Astrocyte (in vitro differentiated cells and primary cell): ENCODE measurements around the gene SULF2. TPM values are rescaled to one million over a fixed set of nuclear protein-coding genes. Genes with fewer than 3 reads are reported as not detected.

ENCODE experiments used
- DNase-seq: peaks from one replicate; pipeline ENCODE4 v3.0.0-alpha.2; 2010; ENCODE audit warnings: low read depth
- FAIRE-seq: peaks from 2 replicates; lab custom pipeline; 2011; peaks lifted over from hg19 to GRCh38; lab: Jason Lieb, UNC
- H2AFZ ChIP-seq: 2 replicates; pipeline ENCODE4 v1.6.0; 2012; ENCODE audit warnings: low read depth, low read length, inconsistent platforms
- H3K27ac ChIP-seq: 2 replicates; pipeline ENCODE4 v1.5.1; 2011; ENCODE audit warnings: low read depth, low read length, inconsistent platforms
- H3K27me3 ChIP-seq: 2 replicates; pipeline ENCODE4 v1.6.0; 2011; ENCODE audit warnings: low read length, inconsistent platforms; ENCODE audit not compliant: insufficient read depth
- H3K36me3 ChIP-seq: 2 replicates; pipeline ENCODE4 v1.5.1; 2011; ENCODE audit warnings: low read length, inconsistent platforms; ENCODE audit not compliant: insufficient read depth
- H3K4me1 ChIP-seq: 2 replicates; pipeline ENCODE4 v1.5.1; 2011; ENCODE audit warnings: low read length, inconsistent platforms; ENCODE audit not compliant: insufficient read depth
- H3K4me2 ChIP-seq: 2 replicates; pipeline ENCODE4 v1.6.0; 2012; ENCODE audit warnings: low read length, inconsistent platforms
- H3K4me3 ChIP-seq: 2 replicates; pipeline ENCODE4 v1.5.1; 2011; ENCODE audit warnings: low read depth, mild to moderate bottlenecking, low read length, inconsistent platforms; ENCODE audit not compliant: insufficient read depth
- H3K79me2 ChIP-seq: 2 replicates; pipeline ENCODE4 v1.6.0; 2012; ENCODE audit warnings: mild to moderate bottlenecking, low read length, inconsistent platforms; ENCODE audit not compliant: insufficient read depth
- H3K9ac ChIP-seq: 2 replicates; pipeline ENCODE4 v1.6.0; 2012; ENCODE audit warnings: mild to moderate bottlenecking, low read length, inconsistent platforms
- H3K9me3 ChIP-seq: 2 replicates; pipeline ENCODE4 v1.5.1; 2012; ENCODE audit warnings: low read depth, mild to moderate bottlenecking, low read length, inconsistent platforms; ENCODE audit not compliant: insufficient read depth
- H4K20me1 ChIP-seq: 2 replicates; pipeline ENCODE4 v1.6.0; 2012; ENCODE audit warnings: low read length, inconsistent platforms; ENCODE audit not compliant: insufficient read depth
- H3K27ac Mint-ChIP-seq: one replicate; pipeline ENCODE4 v1.8.0; 2021; ENCODE audit warnings: mild to moderate bottlenecking, mixed read lengths; ENCODE audit not compliant: unreplicated experiment
- H3K27me3 Mint-ChIP-seq: one replicate; pipeline ENCODE4 v1.8.0; 2021; ENCODE audit warnings: low read depth, mixed read lengths; ENCODE audit not compliant: unreplicated experiment
- H3K36me3 Mint-ChIP-seq: one replicate; pipeline ENCODE4 v1.8.0; 2021; ENCODE audit warnings: low read depth, mixed read lengths; ENCODE audit not compliant: unreplicated experiment
- H3K4me1 Mint-ChIP-seq: one replicate; pipeline ENCODE4 v1.8.0; 2021; ENCODE audit warnings: low read depth, mixed read lengths; ENCODE audit not compliant: unreplicated experiment
- H3K4me3 Mint-ChIP-seq: one replicate; pipeline ENCODE4 v1.8.0; 2021; ENCODE audit warnings: mild to moderate bottlenecking, moderate library complexity, mixed read lengths; ENCODE audit not compliant: unreplicated experiment
- H3K9me3 Mint-ChIP-seq: one replicate; pipeline ENCODE4 v1.8.0; 2021; ENCODE audit warnings: mild to moderate bottlenecking, mixed read lengths; ENCODE audit not compliant: unreplicated experiment
- CTCF ChIP-seq: IDR thresholded peaks from 2 replicates; pipeline ENCODE4 v1.5.1; 2011; ENCODE audit warnings: low read depth, mild to moderate bottlenecking, inconsistent platforms, low read length, moderate library complexity; ENCODE audit not compliant: insufficient read depth
- EZH2 ChIP-seq: IDR thresholded peaks from 2 replicates; pipeline ENCODE4 v1.6.1; 2012; ENCODE audit warnings: mild to moderate bottlenecking, low read length, inconsistent platforms; ENCODE audit not compliant: insufficient read depth
- total RNA-seq: library from RNA; stranded (reverse); gene quantifications from 2 replicates; pipeline ENCODE4 v1.2.1, GENCODE V29; 2021

The SULF2 gene
- total RNA-seq, 1 donor from 2014 or later, result 139 TPM

- H4K20me1 ChIP-seq, result peaks cover 28% of the 10 kb centered on the region
- peaks cover 3% of the 10 kb centered on the region for H3K27me3 Mint-ChIP-seq
Measured at GRCh38 chr20:47751449-47751848, 33.8 kb downstream of the SULF2 start.

GRCh38 chr20:47749339-47749738, 35.9 kb downstream of the SULF2 start:
- FAIRE-seq (no peak), DNase-seq (peak; percentile 89)
- Histone ChIP-seq H3K27me3 (no peaks in the 10 kb centered on the region), H4K20me1 (peaks cover 35% of the 10 kb centered on the region), H3K4me2 (no peak overlapping the region), H3K79me2 (no peaks in the 10 kb centered on the region), H3K9ac (no peak overlapping the region), H3K4me1 (no peaks in the 10 kb centered on the region), H2AFZ (no peak overlapping the region), H3K36me3 (no peaks in the 10 kb centered on the region), H3K9me3 (no peaks in the 10 kb centered on the region), H3K4me3 (no peak overlapping the region), H3K27ac (no peak overlapping the region)
- Mint-ChIP-seq H3K9me3 (no peaks in the 10 kb centered on the region), H3K4me1 (no peaks in the 10 kb centered on the region), H3K27me3 (peaks cover 3% of the 10 kb centered on the region), H3K27ac (no peak overlapping the region), H3K36me3 (peaks cover 29% of the 10 kb centered on the region), H3K4me3 (no peak overlapping the region)
- TF ChIP-seq EZH2 (no peak), CTCF (no peak)

More at GRCh38 chr20:47751449-47751848, 33.8 kb downstream of the SULF2 start:
- TF ChIP-seq EZH2, result no peak
- TF ChIP-seq CTCF, result no peak
- H3K36me3 Mint-ChIP-seq, result peaks cover 41% of the 10 kb centered on the region
- H3K27ac ChIP-seq, result no peak overlapping the region
- no peak overlapping the region for H3K4me2 ChIP-seq
- no peaks in the 10 kb centered on the region for H3K9me3 ChIP-seq
- H3K9ac ChIP-seq, result no peak overlapping the region
- no peaks in the 10 kb centered on the region for H3K27me3 ChIP-seq
- H3K4me3 Mint-ChIP-seq, result no peak overlapping the region
- H3K79me2 ChIP-seq, result no peaks in the 10 kb centered on the region
- H2AFZ ChIP-seq, result no peak overlapping the region
- no peaks in the 10 kb centered on the region for H3K4me1 Mint-ChIP-seq
- H3K9me3 Mint-ChIP-seq, result no peaks in the 10 kb centered on the region
- H3K4me3 ChIP-seq, result no peak overlapping the region
- FAIRE-seq (no peak), DNase-seq (no peak)
- no peak overlapping the region for H3K27ac Mint-ChIP-seq
- no peaks in the 10 kb centered on the region for H3K36me3 ChIP-seq
- H3K4me1 ChIP-seq, result no peaks in the 10 kb centered on the region

- Mint-ChIP-seq H3K27ac (no peak overlapping the region), H3K36me3 (peaks cover 29% of the 10 kb centered on the region), H3K4me3 (no peak overlapping the region), H3K4me1 (no peaks in the 10 kb centered on the region), H3K27me3 (peaks cover 3% of the 10 kb centered on the region), H3K9me3 (no peaks in the 10 kb centered on the region)
- FAIRE-seq (no peak), DNase-seq (peak; percentile 77)
- H3K79me2 ChIP-seq, result no peaks in the 10 kb centered on the region
- H3K4me2 ChIP-seq, result no peak overlapping the region
- H3K27ac ChIP-seq, result no peak overlapping the region
- H3K27me3 ChIP-seq, result no peaks in the 10 kb centered on the region
- no peak overlapping the region for H3K9ac ChIP-seq
- H3K9me3 ChIP-seq, result no peaks in the 10 kb centered on the region
- H2AFZ ChIP-seq, result no peak overlapping the region
- no peak overlapping the region for H3K4me3 ChIP-seq
- H3K36me3 ChIP-seq, result no peaks in the 10 kb centered on the region
- no peaks in the 10 kb centered on the region for H3K4me1 ChIP-seq
- TF ChIP-seq CTCF (no peak), EZH2 (no peak)
- peaks cover 36% of the 10 kb centered on the region for H4K20me1 ChIP-seq
Measured at GRCh38 chr20:47748823-47749222, 36.5 kb downstream of the SULF2 start.
